OCI-LY7 (cell line): ENCODE results near the gene EDC3. TPM values are rescaled to one million over a fixed set of nuclear protein-coding genes. Genes with fewer than 3 reads are reported as not detected.

ENCODE experiments used
- BruUV-seq: library from RNA; stranded (reverse); fragments of 400-500 nt; replicated peaks from 2 replicates; lab custom pipeline; 2021; lab: Mats Ljungman, UMichigan
- CTCF ChIA-PET: fragments of 300-600 bp; sonication (Branson Sonifier 250); formaldehyde crosslinking; loops from one replicate; lab custom pipeline; 2022; ENCODE audit warnings: antibody characterized with exemption; ENCODE audit not compliant: unreplicated experiment; lab: Charles Lee
- POLR2A ChIA-PET: fragments of 300-600 bp; sonication (Branson Sonifier 250); formaldehyde crosslinking; loops from one replicate; lab custom pipeline; 2022; ENCODE audit warnings: antibody characterized with exemption; lab: Charles Lee
- DNase-seq: peaks from one replicate; pipeline ENCODE4 v3.0.0-alpha.2; 2015; ENCODE audit warnings: low spot score
- H2AFZ ChIP-seq: fragments of 200-600 bp; sonication (generic), shearing (Covaris generic); 2 replicates; pipeline ENCODE4 v1.6.1; 2014; ENCODE audit warnings: mild to moderate bottlenecking, antibody characterized with exemption, low read length, moderate library complexity
- H3K27ac ChIP-seq: fragments of 200-600 bp; sonication (generic); 2 replicates; pipeline ENCODE4 v1.5.1; 2014; ENCODE audit warnings: mixed run types, low read depth, mild to moderate bottlenecking, moderate library complexity, low read length, inconsistent platforms; ENCODE audit not compliant: poor library complexity, severe bottlenecking
- H3K36me3 ChIP-seq: fragments of 200-600 bp; sonication (generic); 2 replicates; pipeline ENCODE4 v1.6.1; 2014; ENCODE audit warnings: mild to moderate bottlenecking, antibody characterized with exemption, low read length, moderate library complexity, mixed read lengths; ENCODE audit not compliant: insufficient read depth
- H3K4me1 ChIP-seq: fragments of 200-600 bp; sonication (generic); 2 replicates; pipeline ENCODE4 v1.5.1; 2014; ENCODE audit warnings: mild to moderate bottlenecking, low read length; ENCODE audit not compliant: insufficient read depth, poor library complexity, severe bottlenecking
- H3K4me2 ChIP-seq: fragments of 200-600 bp; sonication (generic); 2 replicates; pipeline ENCODE4 v1.6.1; 2014; ENCODE audit warnings: mild to moderate bottlenecking, low read length
- H3K4me3 ChIP-seq: fragments of 200-600 bp; sonication (generic); 2 replicates; pipeline ENCODE4 v1.5.1; 2014; ENCODE audit warnings: mild to moderate bottlenecking, low read depth, low read length; ENCODE audit not compliant: poor library complexity, severe bottlenecking
- H3K79me2 ChIP-seq: fragments of 200-600 bp; sonication (generic); 2 replicates; pipeline ENCODE4 v1.6.1; 2016; ENCODE audit warnings: low read depth, mild to moderate bottlenecking, low read length, moderate library complexity, mixed read lengths; ENCODE audit not compliant: insufficient read depth
- H3K9me2 ChIP-seq: fragments of 200-600 bp; sonication (generic); 2 replicates; pipeline ENCODE4 v1.6.1; 2016; ENCODE audit warnings: mild to moderate bottlenecking, low read length, mixed read lengths; ENCODE audit not compliant: insufficient read depth
- H3K9me3 ChIP-seq: fragments of 200-600 bp; sonication (generic); 2 replicates; pipeline ENCODE4 v1.6.1; 2014; ENCODE audit warnings: mild to moderate bottlenecking, mixed run types, low read length, mixed read lengths
- H4K20me1 ChIP-seq: fragments of 200-600 bp; sonication (generic); 2 replicates; pipeline ENCODE4 v1.6.1; 2014; ENCODE audit warnings: mild to moderate bottlenecking, antibody characterized with exemption, low read length, moderate library complexity, mixed read lengths; ENCODE audit not compliant: insufficient read depth
- EZH2phosphoT487 ChIP-seq: fragments of 200-600 bp; sonication (generic); IDR thresholded peaks from 2 replicates; pipeline ENCODE4 v1.6.1; 2018; ENCODE audit warnings: low read depth, borderline replicate concordance, mild to moderate bottlenecking, mixed run types, antibody characterized with exemption, low read length, moderate library complexity, mixed read lengths
- intact Hi-C: fragments of 100-400 bp; cut with micrococcal nuclease; formaldehyde crosslinking; loops from one replicate; pipeline ENCODE4 v1.10.0; 2022; ENCODE audit not compliant: unreplicated experiment
- total RNA-seq, 2 experiments: library from RNA; depleted of rRNA in 1 of 2; stranded (reverse); fragments of >200 nt in 1 of 2; shearing (Covaris generic) in 1 of 2; gene quantifications; 2 replicates each; pipeline ENCODE4 v1.2.3, GENCODE V29; 2014 to 2022
- TF ChIP-seq, protein P1 (sequence below): fragments of 200-600 bp; sonication (generic); conservative IDR thresholded peaks from 2 replicates; pipeline ENCODE4 v1.5.1; 2014; ENCODE audit warnings: mild to moderate bottlenecking, antibody characterized with exemption, low read length, moderate library complexity, mixed read lengths

The EDC3 gene
- total RNA-seq, 2 experiments from 2014 or later: 13.4 to 51.4 TPM

DNA sequence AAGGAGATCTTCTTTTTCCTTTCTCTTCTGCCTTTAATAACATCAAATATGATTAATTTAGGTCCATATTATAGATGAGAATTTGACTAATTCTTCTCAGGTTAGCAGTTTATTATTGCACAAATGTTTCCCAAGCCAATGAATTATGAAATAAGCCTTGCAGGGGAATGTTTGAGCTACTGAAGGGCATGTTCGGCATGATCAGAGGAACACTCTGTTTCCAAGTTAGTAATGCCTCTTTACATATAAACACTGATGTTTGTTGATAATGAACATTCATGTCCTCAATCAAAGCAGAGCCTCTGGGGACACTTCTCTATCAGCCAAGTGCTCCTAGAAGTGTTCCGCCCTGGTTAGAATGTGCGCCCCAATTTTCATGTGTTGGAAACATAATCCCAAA, 39.5 kb upstream of the EDC3 start:
- ChIA-PET CTCF (no interaction called here), POLR2A (no interaction called here)
- Histone ChIP-seq H3K36me3 (no peaks in the 10 kb centered on the region), H4K20me1 (no peaks in the 10 kb centered on the region; the same call in 1 of the 2 replicates), H3K9me2 (no peaks in the 10 kb centered on the region), H3K4me1 (no peaks in the 10 kb centered on the region), H2AFZ (no peak overlapping the region), H3K27ac (no peak overlapping the region), H3K9me3 (no peaks in the 10 kb centered on the region), H3K4me2 (no peak overlapping the region), H3K4me3 (no peak overlapping the region), H3K79me2 (no peaks in the 10 kb centered on the region)
- no peak for DNase-seq
- TF ChIP-seq, protein P1, sequence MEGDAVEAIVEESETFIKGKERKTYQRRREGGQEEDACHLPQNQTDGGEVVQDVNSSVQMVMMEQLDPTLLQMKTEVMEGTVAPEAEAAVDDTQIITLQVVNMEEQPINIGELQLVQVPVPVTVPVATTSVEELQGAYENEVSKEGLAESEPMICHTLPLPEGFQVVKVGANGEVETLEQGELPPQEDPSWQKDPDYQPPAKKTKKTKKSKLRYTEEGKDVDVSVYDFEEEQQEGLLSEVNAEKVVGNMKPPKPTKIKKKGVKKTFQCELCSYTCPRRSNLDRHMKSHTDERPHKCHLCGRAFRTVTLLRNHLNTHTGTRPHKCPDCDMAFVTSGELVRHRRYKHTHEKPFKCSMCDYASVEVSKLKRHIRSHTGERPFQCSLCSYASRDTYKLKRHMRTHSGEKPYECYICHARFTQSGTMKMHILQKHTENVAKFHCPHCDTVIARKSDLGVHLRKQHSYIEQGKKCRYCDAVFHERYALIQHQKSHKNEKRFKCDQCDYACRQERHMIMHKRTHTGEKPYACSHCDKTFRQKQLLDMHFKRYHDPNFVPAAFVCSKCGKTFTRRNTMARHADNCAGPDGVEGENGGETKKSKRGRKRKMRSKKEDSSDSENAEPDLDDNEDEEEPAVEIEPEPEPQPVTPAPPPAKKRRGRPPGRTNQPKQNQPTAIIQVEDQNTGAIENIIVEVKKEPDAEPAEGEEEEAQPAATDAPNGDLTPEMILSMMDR: no peak
- TF ChIP-seq EZH2phosphoT487: no peak
- BruUV-seq: no TSS peak
- intact Hi-C loops: no loop called here

- CTCF ChIA-PET: no interaction called here
- intact Hi-C loops: no loop called here
- POLR2A ChIA-PET: no interaction called here
Observed at GRCh38 chr15:74733269-74733668, 37.4 kb upstream of the EDC3 start.

DNA sequence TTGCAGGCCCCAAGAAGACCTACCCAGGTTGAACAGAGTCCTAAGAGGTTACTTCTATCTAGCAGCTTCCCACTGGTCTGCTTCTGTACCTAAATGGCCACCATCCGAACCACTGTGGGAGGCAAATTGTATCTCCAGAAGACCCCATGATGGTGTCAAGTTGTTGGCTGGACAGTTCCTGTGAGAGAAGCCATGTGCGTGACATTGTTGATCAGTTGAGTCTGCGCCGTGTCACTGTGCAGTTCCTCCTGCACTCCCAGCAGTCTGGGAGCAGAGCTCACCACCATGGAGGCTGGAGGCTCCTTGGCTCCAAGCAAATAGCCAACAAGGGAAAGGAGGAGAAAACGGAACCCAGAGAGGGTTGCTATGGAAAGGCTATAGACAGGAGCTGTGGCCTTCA, 37.0 kb upstream of the EDC3 start:
- H3K36me3 ChIP-seq: no peaks in the 10 kb centered on the region
- H3K4me3 ChIP-seq: no peak overlapping the region
- no peaks in the 10 kb centered on the region for H3K79me2 ChIP-seq
- H3K4me2 ChIP-seq: no peak overlapping the region
- CTCF ChIA-PET: no interaction called here
- intact Hi-C loops: no loop called here
- no TSS peak for BruUV-seq
- DNase-seq: no peak
- no peak for TF ChIP-seq EZH2phosphoT487
- TF ChIP-seq, protein P1: no peak
- POLR2A ChIA-PET: no interaction called here
- no peaks in the 10 kb centered on the region for H3K4me1 ChIP-seq
- H3K9me2 ChIP-seq: no peaks in the 10 kb centered on the region
- H3K27ac ChIP-seq: no peak overlapping the region
- no peaks in the 10 kb centered on the region for H3K9me3 ChIP-seq
- no peak overlapping the region for H2AFZ ChIP-seq
- no peaks in the 10 kb centered on the region; the same call in 1 of the 2 replicates for H4K20me1 ChIP-seq

More at GRCh38 chr15:74733269-74733668, 37.4 kb upstream of the EDC3 start:
- no peak overlapping the region for H2AFZ ChIP-seq
- H3K27ac ChIP-seq: no peak overlapping the region
- TF ChIP-seq, protein P1: no peak
- no peak for TF ChIP-seq EZH2phosphoT487
- H3K4me1 ChIP-seq: no peaks in the 10 kb centered on the region
- H3K4me3 ChIP-seq: no peak overlapping the region
- H3K79me2 ChIP-seq: no peaks in the 10 kb centered on the region
- H4K20me1 ChIP-seq: no peaks in the 10 kb centered on the region; the same call in 1 of the 2 replicates
- BruUV-seq: no TSS peak
- no peak overlapping the region for H3K4me2 ChIP-seq
- no peak for DNase-seq
- no peaks in the 10 kb centered on the region for H3K36me3 ChIP-seq
- H3K9me2 ChIP-seq: no peaks in the 10 kb centered on the region
- no peaks in the 10 kb centered on the region for H3K9me3 ChIP-seq
